OCI-LY7 (cell line): ENCODE measurements around the gene POLA1.

ENCODE experiments used
- CTCF ChIP-seq: fragments of 200-600 bp; sonication (generic); conservative IDR thresholded peaks from 2 replicates; pipeline ENCODE4 v1.5.1; 2014; ENCODE audit warnings: mild to moderate bottlenecking, antibody characterized with exemption, low read length, moderate library complexity, mixed read lengths
- EZH2phosphoT487 ChIP-seq: fragments of 200-600 bp; sonication (generic); IDR thresholded peaks from 2 replicates; pipeline ENCODE4 v1.6.1; 2018; ENCODE audit warnings: low read depth, borderline replicate concordance, mild to moderate bottlenecking, mixed run types, antibody characterized with exemption, low read length, moderate library complexity, mixed read lengths

DNA sequence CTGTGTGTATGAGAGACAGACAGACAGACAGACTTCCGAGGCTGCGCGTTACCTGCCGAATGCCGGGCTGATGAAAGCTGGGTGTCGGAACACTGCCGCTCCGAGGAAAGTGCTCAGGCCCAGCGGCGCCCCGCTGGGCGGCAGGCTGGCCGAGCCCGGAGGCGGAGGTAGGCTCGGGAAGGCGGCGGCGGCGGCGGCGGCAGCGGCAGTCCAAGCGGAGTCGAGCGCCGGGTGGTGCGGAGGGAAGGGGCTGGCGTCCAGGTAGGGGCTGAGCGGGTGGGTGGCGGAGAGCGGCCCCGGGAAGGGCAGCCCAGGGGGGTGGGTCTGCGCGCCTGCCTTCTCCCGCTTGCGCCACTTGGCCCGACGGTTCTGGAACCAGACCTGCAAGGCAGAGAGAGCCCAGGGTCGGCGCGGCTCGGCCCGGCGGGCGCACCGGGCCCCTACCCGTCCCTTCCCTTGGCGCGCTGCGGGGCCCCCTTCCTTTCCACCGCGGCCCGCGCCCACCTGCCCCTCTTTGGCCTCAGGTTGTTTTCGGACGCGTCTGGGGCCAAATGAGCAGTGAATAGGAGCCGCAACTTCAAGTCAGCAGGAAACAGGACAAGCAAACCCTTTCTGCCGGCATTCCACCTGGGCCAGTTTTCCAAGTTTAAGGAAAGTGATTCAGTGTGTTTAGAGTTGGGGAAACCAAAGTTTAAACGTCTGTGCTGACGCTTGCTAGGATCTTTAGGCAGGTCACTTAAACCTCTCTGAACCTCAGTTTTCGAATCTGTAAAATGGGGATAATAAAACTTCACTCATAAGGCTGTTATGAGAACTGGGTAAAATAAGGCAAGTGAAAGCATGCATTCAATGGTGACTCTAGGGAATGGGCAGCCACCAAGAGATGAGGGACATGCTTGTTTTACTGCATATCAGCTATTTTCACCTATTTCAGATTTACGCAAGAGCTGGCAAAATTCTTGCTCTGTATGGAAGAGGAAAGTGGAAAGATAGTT lies 313.6 kb downstream of the POLA1 start:
- no peak for TF ChIP-seq CTCF
- no peak for TF ChIP-seq EZH2phosphoT487
